Measurements from ENCODE around the gene OTULIN.

- TF ChIP-seq EZH2phosphoT487 (IDR thresholded peaks at IDR 0.05; ENCODE audit: insufficient read depth, low read depth) (no peak), EZH2 (IDR thresholded peaks at IDR 0.05; ENCODE audit: insufficient read depth, poor library complexity, severe bottlenecking) (no peak)
Observed at GRCh38 chr5:14665949-14666348, 1.4 kb downstream of the OTULIN start.

Measured in GM23248 (cell line).